Transverse colon (tissue), 4 donors: ENCODE data around the gene ITGA7.

Source experiments
- CTCF ChIP-seq, 5 experiments: fragments of 200-600 bp in 3 of 5; fragments of 450-650 bp in 2 of 5; sonication (generic) in 3 of 5; IDR thresholded peaks; 1 replicate in 2 of 5; 2 replicates in 3 of 5; pipeline ENCODE4 v1.5.1; 2016 to 2017; ENCODE audit warnings: antibody characterized with exemption in 5 of 5, inconsistent platforms in 3 of 5, mild to moderate bottlenecking in 2 of 5, moderate library complexity in 1 of 5
- EP300 ChIP-seq: sonication (generic); formaldehyde crosslinking; IDR thresholded peaks from one replicate; pipeline ENCODE4 v1.6.1; 2017; ENCODE audit warnings: antibody characterized with exemption, low read depth
- POLR2A ChIP-seq: fragments of 450-650 bp; IDR thresholded peaks from one replicate; pipeline ENCODE4 v1.6.1; 2016; ENCODE audit warnings: antibody characterized with exemption, mild to moderate bottlenecking, moderate library complexity
- POLR2AphosphoS5 ChIP-seq, 3 donors: sonication (generic); formaldehyde crosslinking; IDR thresholded peaks; one replicate each; pipeline ENCODE4 v1.6.1; 2016; ENCODE audit warnings: antibody characterized with exemption in 3 of 3

- TF ChIP-seq CTCF (IDR thresholded peaks at IDR 0.05) (no peak), EP300 (no peak), POLR2A (no peak), POLR2AphosphoS5 (IDR thresholded peaks at IDR 0.05) (peak in 1 of 3 donors; percentile 3)
Observed at GRCh38 chr12:55728186-55728938, 20.7 kb upstream of the ITGA7 start.
